GM18502 (cell line): ENCODE data around the gene NFYC.

ENCODE experiments used
- ATAC-seq: cut with Tn5 transposase; IDR thresholded peaks from one replicate; pipeline ENCODE4 v1.9.1; 2021; ENCODE audit warnings: mild to moderate bottlenecking; ENCODE audit not compliant: unreplicated experiment, poor library complexity

The NFYC gene

GRCh38 chr1:40810927-40811326, 119.4 kb downstream of the NFYC start:
- no peak for ATAC-seq

DNA sequence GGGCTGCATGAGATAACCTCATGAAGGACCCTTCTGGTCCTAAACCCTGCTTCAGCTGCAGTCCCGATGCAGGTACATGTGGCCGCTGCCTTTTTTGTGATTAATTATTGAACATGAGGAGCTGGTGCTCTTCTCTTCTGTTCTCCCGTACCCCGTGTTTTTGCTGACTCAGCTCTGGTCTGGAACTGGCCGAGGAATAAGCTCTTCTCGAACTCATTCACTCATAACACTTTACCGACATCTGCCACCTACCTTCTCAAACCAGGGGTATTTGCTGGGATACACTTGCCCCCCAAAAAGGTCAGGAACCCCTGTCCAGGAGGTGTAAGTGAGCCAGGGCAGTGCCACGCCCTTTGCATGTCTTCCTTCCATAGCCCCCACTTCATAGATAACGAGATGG, 123.9 kb downstream of the NFYC start:
- no peak for ATAC-seq

GRCh38 chr1:40817791-40818263, 126.3 kb downstream of the NFYC start:
- no peak for ATAC-seq

DNA sequence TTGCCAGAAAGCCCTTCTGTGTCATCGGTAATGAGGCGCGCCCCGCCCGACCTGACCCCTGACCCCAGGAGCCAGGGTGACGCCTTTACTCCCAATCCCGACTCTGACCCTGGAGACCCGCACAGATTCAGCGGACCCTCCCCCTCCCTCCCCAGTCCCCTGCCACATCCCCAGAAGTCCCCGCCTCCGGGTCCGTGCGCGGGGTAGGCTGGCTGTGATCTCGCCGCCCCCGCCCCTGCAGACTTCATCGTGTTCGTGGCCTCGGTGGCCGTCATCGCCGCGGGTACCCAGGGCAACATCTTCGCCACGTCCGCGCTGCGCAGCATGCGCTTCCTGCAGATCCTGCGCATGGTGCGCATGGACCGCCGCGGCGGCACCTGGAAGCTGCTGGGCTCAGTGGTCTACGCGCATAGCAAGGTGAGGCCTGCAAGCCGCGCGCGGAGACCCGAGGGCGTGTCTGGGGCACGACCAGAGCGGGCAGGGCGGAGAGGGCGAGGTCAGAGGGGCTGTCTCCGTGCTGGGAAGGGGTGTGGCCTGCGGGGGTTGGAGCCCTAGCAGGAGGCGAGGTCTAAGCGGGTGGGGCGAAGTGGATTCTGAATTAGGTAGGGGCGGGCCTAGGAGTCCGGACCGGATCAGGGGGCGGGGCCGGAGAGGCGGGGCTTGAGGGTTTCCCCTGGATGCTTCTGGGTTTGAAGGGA, 126.9 kb downstream of the NFYC start:
- peak; percentile 86 for ATAC-seq

- ATAC-seq = no peak
Measured at GRCh38 chr1:40819101-40819500, 127.6 kb downstream of the NFYC start.

DNA sequence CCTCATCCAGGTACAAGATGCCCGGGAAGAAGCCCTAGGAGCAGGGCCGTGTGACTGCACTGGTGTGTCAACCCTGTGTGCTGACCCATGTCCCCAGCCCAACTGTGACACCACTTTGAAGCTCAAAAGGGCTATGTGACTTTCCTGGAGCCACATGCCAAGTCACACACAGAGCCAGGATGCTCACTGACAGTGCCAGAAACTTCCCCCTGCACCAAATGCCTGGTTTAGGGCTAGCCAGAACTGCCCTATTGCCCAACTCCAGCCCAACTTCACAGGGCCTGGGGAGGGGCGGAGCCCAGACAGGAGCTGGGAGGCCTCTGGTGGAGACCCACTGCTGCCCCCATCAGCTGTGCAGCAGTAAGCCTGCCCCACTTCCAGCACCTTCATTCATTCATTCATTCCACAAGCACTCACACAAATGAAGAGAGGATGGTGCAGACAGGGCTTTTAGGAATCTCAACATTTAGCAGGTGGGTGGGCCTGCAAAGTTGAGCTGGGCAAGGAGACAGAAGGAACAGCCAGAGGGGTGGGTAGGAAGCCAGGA, 128.8 kb downstream of the NFYC start:
- no peak for ATAC-seq
